Epithelial cell of esophagus (primary cell): Measurements from ENCODE around the gene TNK2.

Experiments
- DNase-seq: peaks from one replicate; pipeline ENCODE4 v3.0.0; 2010; ENCODE audit warnings: low read depth
- H3K4me3 ChIP-seq: 2 replicates; pipeline ENCODE4 v1.5.1; 2011; ENCODE audit warnings: mild to moderate bottlenecking, low read length, control low read depth
- TF ChIP-seq, protein P1 (sequence below): IDR thresholded peaks from 2 replicates; pipeline ENCODE4 v1.5.1; 2011; ENCODE audit warnings: low read depth, mild to moderate bottlenecking, low read length, control low read depth, inconsistent platforms; ENCODE audit not compliant: insufficient read depth; ENCODE audit errors: missing control alignments

The TNK2 gene

DNA sequence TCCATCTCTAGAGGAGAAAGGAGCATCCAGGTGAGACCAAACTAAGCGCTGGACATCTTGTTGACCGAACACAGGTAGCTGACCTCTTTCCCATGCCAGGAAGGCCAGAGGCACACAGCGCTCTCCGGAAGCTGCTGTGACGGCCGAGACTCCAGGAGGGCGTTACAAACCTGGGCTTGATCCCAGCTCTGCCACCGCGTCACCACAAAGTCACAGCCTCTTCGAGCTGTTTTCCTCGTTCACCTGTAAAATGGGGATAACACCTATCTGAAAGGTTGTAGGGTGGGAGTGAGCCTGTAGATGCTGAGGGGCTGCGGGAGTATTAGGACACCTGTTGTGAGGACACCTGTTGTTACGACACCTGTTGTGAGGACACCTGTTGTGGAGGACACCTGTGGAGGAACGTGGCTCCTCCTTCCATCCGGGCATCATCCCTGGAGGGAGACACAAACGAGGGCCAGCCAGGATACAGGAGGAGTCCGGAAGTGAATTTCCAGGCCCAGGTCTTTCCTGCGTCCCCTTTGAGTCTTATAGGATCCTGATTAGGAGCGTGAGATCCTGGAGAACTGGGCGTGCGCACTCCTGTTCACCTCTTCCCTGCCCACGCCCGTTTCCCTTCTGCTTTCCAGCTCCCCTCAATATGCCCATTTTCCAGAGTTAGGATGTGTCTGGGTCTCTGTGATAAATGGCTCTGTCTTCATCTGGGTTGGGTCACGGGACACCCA, 94.3 kb downstream of the TNK2 start:
- H3K4me3 ChIP-seq: no peak overlapping the region
- TF ChIP-seq, protein P1, sequence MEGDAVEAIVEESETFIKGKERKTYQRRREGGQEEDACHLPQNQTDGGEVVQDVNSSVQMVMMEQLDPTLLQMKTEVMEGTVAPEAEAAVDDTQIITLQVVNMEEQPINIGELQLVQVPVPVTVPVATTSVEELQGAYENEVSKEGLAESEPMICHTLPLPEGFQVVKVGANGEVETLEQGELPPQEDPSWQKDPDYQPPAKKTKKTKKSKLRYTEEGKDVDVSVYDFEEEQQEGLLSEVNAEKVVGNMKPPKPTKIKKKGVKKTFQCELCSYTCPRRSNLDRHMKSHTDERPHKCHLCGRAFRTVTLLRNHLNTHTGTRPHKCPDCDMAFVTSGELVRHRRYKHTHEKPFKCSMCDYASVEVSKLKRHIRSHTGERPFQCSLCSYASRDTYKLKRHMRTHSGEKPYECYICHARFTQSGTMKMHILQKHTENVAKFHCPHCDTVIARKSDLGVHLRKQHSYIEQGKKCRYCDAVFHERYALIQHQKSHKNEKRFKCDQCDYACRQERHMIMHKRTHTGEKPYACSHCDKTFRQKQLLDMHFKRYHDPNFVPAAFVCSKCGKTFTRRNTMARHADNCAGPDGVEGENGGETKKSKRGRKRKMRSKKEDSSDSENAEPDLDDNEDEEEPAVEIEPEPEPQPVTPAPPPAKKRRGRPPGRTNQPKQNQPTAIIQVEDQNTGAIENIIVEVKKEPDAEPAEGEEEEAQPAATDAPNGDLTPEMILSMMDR: no peak
- no peak for DNase-seq
